ENCODE data around the gene CORO1C. TPM values are rescaled to one million over a fixed set of nuclear protein-coding genes. Genes with fewer than 3 reads are reported as not detected.

CORO1C gene
- total and polyA plus RNA-seq, 2 experiments from 2014 or later, result 170 to 403 TPM

DNA sequence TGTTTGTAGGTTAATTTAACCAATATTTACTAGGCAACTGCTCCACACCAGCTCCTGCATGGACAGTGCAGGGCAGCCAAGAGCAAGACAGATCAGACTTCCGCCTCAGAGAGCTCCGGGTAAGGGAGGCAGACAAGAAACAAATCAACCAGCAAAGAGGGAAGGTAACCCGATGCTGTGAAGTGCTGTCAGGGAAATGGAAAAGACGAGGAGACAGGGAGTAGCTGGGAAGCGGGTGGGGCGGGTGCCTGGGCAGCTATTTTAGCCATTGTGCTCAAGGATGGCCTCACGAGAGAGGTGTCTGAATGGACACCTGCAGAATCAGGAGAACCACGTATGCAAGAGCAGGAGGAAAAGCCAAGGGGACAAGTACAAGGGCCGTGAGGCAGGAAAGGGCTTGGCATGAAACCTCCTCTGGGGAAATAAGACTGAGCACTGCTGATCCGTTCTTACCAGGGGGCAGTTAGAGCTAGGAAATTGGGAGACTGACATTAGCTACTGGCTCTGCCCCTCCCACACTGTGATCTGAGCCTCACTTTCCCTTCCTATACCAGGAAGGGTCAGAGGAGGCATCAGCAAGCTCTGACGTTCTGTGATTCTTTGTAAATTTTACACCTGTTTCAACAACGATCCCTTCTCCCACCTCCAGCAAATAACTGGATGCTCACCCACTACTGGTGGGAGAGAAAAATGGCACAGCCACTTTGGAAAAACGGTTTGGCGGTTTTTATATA, 126.9 kb downstream of the CORO1C start:
- 76 to 79% methylated on average over 14 of the region's 14 CpGs for WGBS, 2 experiments (ENCODE audit: low coverage in 1 of 2, low lambda C conversion rate in 2 of 2, missing lambda C conversion rate in 2 of 2)
- no peak for DNase-seq
- Histone ChIP-seq H3F3A (ENCODE audit: insufficient read depth) (no peaks in the 10 kb centered on the region), H3K36me3 (ENCODE audit: low read depth) (no peaks in the 10 kb centered on the region), H3K4me2 (ENCODE audit: unreplicated experiment) (no peak overlapping the region), H3K9me2 (ENCODE audit: insufficient read depth) (no peaks in the 10 kb centered on the region), H3K79me2 (ENCODE audit: insufficient read depth) (no peaks in the 10 kb centered on the region), H4K20me1 (ENCODE audit: insufficient read depth) (no peaks in the 10 kb centered on the region), H3K4me1 (ENCODE audit: insufficient read depth) (peaks cover 5% of the 10 kb centered on the region; the same call in 1 of the 2 replicates), H3K9me3 (ENCODE audit: low read depth) (no peaks in the 10 kb centered on the region), H3K4me3 (no peak overlapping the region), H3K27me3 (replicated peaks; ENCODE audit: insufficient read depth) (no peaks in the 10 kb centered on the region), H3K9ac (no peak overlapping the region), H3K27ac (no peak overlapping the region), H2AFZ (no peak overlapping the region)
- in situ Hi-C loops (cut with MboI), result no loop called here
- no peak for TF ChIP-seq EZH2 (IDR thresholded peaks at IDR 0.05; ENCODE audit: insufficient read depth, poor library complexity, severe bottlenecking)
- no peak for TF ChIP-seq EZH2phosphoT487 (IDR thresholded peaks at IDR 0.05; ENCODE audit: insufficient read depth, low read depth)

DNA sequence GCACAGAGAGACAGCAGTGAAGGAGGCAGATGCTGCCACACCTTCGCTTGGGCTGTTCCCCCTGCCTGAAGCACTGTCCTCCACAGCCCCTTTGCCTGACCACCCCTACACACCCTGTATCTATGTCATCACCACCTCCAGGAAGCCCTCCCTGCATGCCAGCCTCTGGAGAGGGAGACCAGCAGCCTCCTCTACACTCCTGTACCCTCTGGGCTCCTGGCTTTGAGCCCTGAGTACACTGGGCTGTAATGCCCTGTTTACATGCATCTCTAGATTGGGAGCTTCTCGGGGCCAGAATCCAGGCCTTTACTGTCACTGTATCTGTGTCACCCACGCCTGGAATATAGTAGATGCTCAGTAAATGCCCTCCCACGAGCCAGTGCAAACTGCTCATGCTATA, 127.6 kb downstream of the CORO1C start:
- WGBS, 2 experiments (ENCODE audit: low coverage in 1 of 2, low lambda C conversion rate in 2 of 2, missing lambda C conversion rate in 2 of 2), result 88 to 89% methylated on average over 4 of the region's 4 CpGs
- H4K20me1 ChIP-seq (ENCODE audit: insufficient read depth), result no peaks in the 10 kb centered on the region
- H3K79me2 ChIP-seq (ENCODE audit: insufficient read depth), result no peaks in the 10 kb centered on the region
- no peak overlapping the region for H3K9ac ChIP-seq
- H3K4me3 ChIP-seq, result no peak overlapping the region
- no peak overlapping the region for H3K27ac ChIP-seq
- H3F3A ChIP-seq (ENCODE audit: insufficient read depth), result no peaks in the 10 kb centered on the region
- no peaks in the 10 kb centered on the region for H3K4me1 ChIP-seq (ENCODE audit: insufficient read depth)
- H3K36me3 ChIP-seq (ENCODE audit: low read depth), result no peaks in the 10 kb centered on the region
- H3K4me2 ChIP-seq (ENCODE audit: unreplicated experiment), result no peak overlapping the region
- no peak for DNase-seq
- TF ChIP-seq EZH2 (IDR thresholded peaks at IDR 0.05; ENCODE audit: insufficient read depth, poor library complexity, severe bottlenecking) (no peak), EZH2phosphoT487 (IDR thresholded peaks at IDR 0.05; ENCODE audit: insufficient read depth, low read depth) (no peak)
- in situ Hi-C loops (cut with MboI), result no loop called here
- no peaks in the 10 kb centered on the region for H3K9me3 ChIP-seq (ENCODE audit: low read depth)
- no peaks in the 10 kb centered on the region for H3K27me3 ChIP-seq (replicated peaks; ENCODE audit: insufficient read depth)
- no peaks in the 10 kb centered on the region for H3K9me2 ChIP-seq (ENCODE audit: insufficient read depth)
- H2AFZ ChIP-seq, result no peak overlapping the region

DNA sequence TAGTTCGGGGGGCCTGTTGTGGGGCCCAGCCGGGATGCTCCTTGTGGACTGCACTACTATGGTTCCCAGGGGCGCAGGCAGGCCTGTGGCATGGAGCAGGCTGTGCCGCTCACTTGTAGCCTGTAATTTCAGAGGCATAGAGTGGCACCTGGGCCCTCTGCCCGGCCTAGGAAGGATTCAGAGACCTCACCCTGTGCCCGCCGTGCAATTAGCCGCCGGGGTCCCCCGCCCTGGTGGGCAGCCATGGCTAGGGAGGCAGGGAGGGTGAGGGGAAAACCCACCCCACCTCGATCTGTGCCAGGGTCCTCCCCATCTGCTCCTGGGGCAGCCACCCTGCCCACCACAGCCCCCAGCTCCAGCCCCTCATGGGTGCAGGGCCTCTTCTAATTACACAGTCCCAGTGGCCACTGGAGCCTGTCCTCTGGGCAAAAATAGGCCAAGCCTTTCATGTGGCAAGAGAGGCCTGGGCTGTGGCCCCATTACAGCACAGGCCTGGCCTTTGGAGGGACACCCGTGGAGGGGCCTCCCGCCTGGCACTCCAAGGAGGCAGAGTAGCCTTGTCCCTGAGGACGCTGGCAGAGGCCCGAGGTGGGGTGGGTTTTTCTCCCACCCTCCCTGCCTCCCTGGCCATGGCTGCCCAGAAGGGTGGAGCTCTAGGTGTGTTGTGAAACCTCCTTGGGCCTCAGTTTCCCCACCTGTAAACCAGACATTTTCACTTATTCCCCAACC, 128.2 kb downstream of the CORO1C start:
- in situ Hi-C loops (cut with MboI), result no loop called here
- 72 to 87% methylated on average over 10 to 15 of the region's 15 CpGs for WGBS, 2 experiments (ENCODE audit: low coverage in 1 of 2, low lambda C conversion rate in 2 of 2, missing lambda C conversion rate in 2 of 2)
- H3K4me1 ChIP-seq (ENCODE audit: insufficient read depth), result no peaks in the 10 kb centered on the region
- H3K9ac ChIP-seq, result no peak overlapping the region
- no peak overlapping the region for H2AFZ ChIP-seq
- H3K27me3 ChIP-seq (replicated peaks; ENCODE audit: insufficient read depth), result no peaks in the 10 kb centered on the region
- H3F3A ChIP-seq (ENCODE audit: insufficient read depth), result no peaks in the 10 kb centered on the region; the same call in 1 of the 2 replicates
- TF ChIP-seq EZH2 (IDR thresholded peaks at IDR 0.05; ENCODE audit: insufficient read depth, poor library complexity, severe bottlenecking), result no peak
- no peaks in the 10 kb centered on the region for H3K9me2 ChIP-seq (ENCODE audit: insufficient read depth)
- no peaks in the 10 kb centered on the region for H4K20me1 ChIP-seq (ENCODE audit: insufficient read depth)
- no peak for DNase-seq
- no peaks in the 10 kb centered on the region for H3K9me3 ChIP-seq (ENCODE audit: low read depth)
- H3K27ac ChIP-seq, result no peak overlapping the region
- H3K36me3 ChIP-seq (ENCODE audit: low read depth), result no peaks in the 10 kb centered on the region
- H3K4me3 ChIP-seq, result no peak overlapping the region
- H3K79me2 ChIP-seq (ENCODE audit: insufficient read depth), result no peaks in the 10 kb centered on the region
- H3K4me2 ChIP-seq (ENCODE audit: unreplicated experiment), result no peak overlapping the region

DNA sequence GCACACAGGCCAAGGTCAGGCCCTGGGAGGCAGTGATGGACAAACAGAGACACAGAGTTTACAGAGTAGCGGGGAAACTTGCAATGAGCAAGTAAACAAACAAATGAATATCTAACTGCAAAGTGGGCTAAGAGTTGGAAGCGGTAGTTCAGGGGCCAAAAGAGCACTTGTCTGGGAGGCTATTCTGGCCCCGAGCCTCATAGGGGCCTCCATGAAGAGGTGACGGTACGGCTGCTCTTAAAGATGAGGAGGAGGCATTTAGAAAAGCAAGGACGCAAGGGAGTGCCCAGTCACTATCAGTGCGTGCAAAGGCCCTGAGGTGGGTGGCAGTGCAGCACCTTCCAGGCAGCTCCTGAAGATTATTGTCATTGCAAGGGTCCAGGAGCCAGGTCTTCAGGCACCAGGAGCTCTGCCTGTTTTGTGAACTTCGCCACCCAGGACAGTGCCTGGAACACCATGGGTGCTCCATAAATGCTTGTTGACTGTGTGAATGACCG, 129.1 kb downstream of the CORO1C start:
- H3K9me2 ChIP-seq (ENCODE audit: insufficient read depth), result no peaks in the 10 kb centered on the region
- in situ Hi-C loops (cut with MboI), result no loop called here
- WGBS, 2 experiments (ENCODE audit: low coverage in 1 of 2, low lambda C conversion rate in 2 of 2, missing lambda C conversion rate in 2 of 2), result 97 to 99% methylated on average over 9 of the region's 9 CpGs

More for the DNA sequence above, 129.1 kb downstream of the CORO1C start:
- no peaks in the 10 kb centered on the region for H4K20me1 ChIP-seq (ENCODE audit: insufficient read depth)
- H3K79me2 ChIP-seq (ENCODE audit: insufficient read depth), result peaks cover under 1% of the 10 kb centered on the region
- no peak overlapping the region for H3K27ac ChIP-seq
- H3K4me2 ChIP-seq (ENCODE audit: unreplicated experiment), result no peak overlapping the region
- H3K4me3 ChIP-seq, result no peak overlapping the region
- H3K9me3 ChIP-seq (ENCODE audit: low read depth), result no peaks in the 10 kb centered on the region
- H3K36me3 ChIP-seq (ENCODE audit: low read depth), result no peaks in the 10 kb centered on the region
- DNase-seq, result no peak
- H3K4me1 ChIP-seq (ENCODE audit: insufficient read depth), result no peaks in the 10 kb centered on the region
- TF ChIP-seq EZH2 (IDR thresholded peaks at IDR 0.05; ENCODE audit: insufficient read depth, poor library complexity, severe bottlenecking) (no peak), EZH2phosphoT487 (IDR thresholded peaks at IDR 0.05; ENCODE audit: insufficient read depth, low read depth) (no peak)
- H3K9ac ChIP-seq, result no peak overlapping the region
- H2AFZ ChIP-seq, result no peak overlapping the region
- no peaks in the 10 kb centered on the region; the same call in 1 of the 2 replicates for H3F3A ChIP-seq (ENCODE audit: insufficient read depth)
- H3K27me3 ChIP-seq (replicated peaks; ENCODE audit: insufficient read depth), result no peaks in the 10 kb centered on the region
